Esophagus muscularis mucosa (tissue), 4 donors: ENCODE data around the gene PHC3. TPM values are rescaled to one million over a fixed set of nuclear protein-coding genes. Genes with fewer than 3 reads are reported as not detected.

Experiments used
- DNase-seq: peaks from one replicate; pipeline ENCODE4 v3.0.0-alpha.2; 2017; ENCODE audit errors: extremely low spot score
- H3K27ac ChIP-seq, 4 donors: fragments of 200-600 bp; sonication (generic); replicated peaks in 1 of 4; 1 replicate in 3 of 4; 2 replicates in 1 of 4; pipeline ENCODE4 v1.5.1; 2016 to 2019; ENCODE audit warnings: mild to moderate bottlenecking in 1 of 4
- H3K27me3 ChIP-seq, 4 donors: fragments of 200-600 bp; sonication (generic); one replicate each; pipeline versions ENCODE4 v1.5.1 to v1.6.0; 2016 to 2019
- H3K36me3 ChIP-seq, 4 donors: fragments of 200-600 bp; sonication (generic); one replicate each; pipeline ENCODE4 v1.5.1; 2016 to 2019
- H3K4me1 ChIP-seq, 4 donors: fragments of 200-600 bp; sonication (generic); one replicate each; pipeline ENCODE4 v1.5.1; 2016 to 2019
- H3K4me3 ChIP-seq, 4 donors: fragments of 200-600 bp; sonication (generic); 1 replicate in 2 of 4; 2 replicates in 2 of 4; pipeline ENCODE4 v1.5.1; 2016 to 2019; ENCODE audit warnings: mild to moderate bottlenecking in 4 of 4, moderate library complexity in 1 of 4
- H3K9me3 ChIP-seq, 4 donors: fragments of 200-600 bp; sonication (generic); 1 replicate in 3 of 4; 2 replicates in 1 of 4; pipeline ENCODE4 v1.5.1; 2016 to 2019
- CTCF ChIP-seq, 3 experiments: fragments of 200-600 bp in 2 of 3; fragments of 450-650 bp in 1 of 3; sonication (generic) in 2 of 3; IDR thresholded peaks; one replicate each; pipeline ENCODE4 v1.5.1; 2017 to 2019; ENCODE audit warnings: antibody characterized with exemption in 3 of 3, mild to moderate bottlenecking in 2 of 3, moderate library complexity in 1 of 3
- EP300 ChIP-seq: sonication (generic); formaldehyde crosslinking; IDR thresholded peaks from one replicate; pipeline ENCODE4 v1.6.1; 2017; ENCODE audit warnings: antibody characterized with exemption
- POLR2A ChIP-seq: fragments of 450-650 bp; IDR thresholded peaks from one replicate; pipeline ENCODE4 v1.6.1; 2017; ENCODE audit warnings: antibody characterized with exemption, moderate library complexity, mild to moderate bottlenecking, low read depth
- POLR2AphosphoS5 ChIP-seq, 2 donors: sonication (generic); formaldehyde crosslinking; IDR thresholded peaks; one replicate each; pipeline ENCODE4 v1.6.1; 2017; ENCODE audit warnings: antibody characterized with exemption in 2 of 2
- WGBS: methylation state at CpG from one replicate; pipeline ENCODE4 v1.1.5; 2018; 5-methylcytosine and 5-hydroxymethylcytosine counted together
- intact Hi-C: fragments of 100-400 bp; cut with DNase I; formaldehyde crosslinking; loops from one replicate; pipeline ENCODE4 v1.15.1; 2023
- small RNA-seq, 3 donors: library from RNA; depleted of rRNA; stranded (forward); fragments of <200 nt; gene quantifications; one replicate each; pipeline ENCODE3, GENCODE V24; 2016
- total RNA-seq, 4 donors: library from RNA; depleted of rRNA; stranded (reverse); fragments of >200 nt; gene quantifications; one replicate each; pipeline versions ENCODE4 v1.1.0 to v1.2.1, GENCODE V29; 2016

The PHC3 gene
- total RNA-seq, 4 donors from 2014 or later: 53.7 to 83.1 (median 70.8) TPM

- peaks cover 0 to 72% (median 19%) of the 10 kb centered on the region in 4 donors for H3K27me3 ChIP-seq
- TF ChIP-seq EP300 (no peak), POLR2A (no peak), POLR2AphosphoS5 (IDR thresholded peaks at IDR 0.05) (no peak), CTCF (IDR thresholded peaks at IDR 0.05) (no peak)
These were observed 141.1 kb downstream of the PHC3 start for GRCh38 chr3:170040418-170040817.

GRCh38 chr3:170038434-170039110 lies 143.0 kb downstream of the PHC3 start:
- H3K27me3 ChIP-seq: peaks cover 0 to 64% (median 19%) of the 10 kb centered on the region in 4 donors
- no peaks in the 10 kb centered on the region for H3K9me3 ChIP-seq
- TF ChIP-seq CTCF (IDR thresholded peaks at IDR 0.05) (no peak), POLR2A (no peak), EP300 (no peak), POLR2AphosphoS5 (IDR thresholded peaks at IDR 0.05) (no peak)
- H3K4me1 ChIP-seq: peaks cover 14 to 24% (median 18%) of the 10 kb centered on the region in 4 donors
- H3K4me3 ChIP-seq: peak overlapping the region; percentile 57 to 70 (median 62)
- no peak for DNase-seq
- H3K36me3 ChIP-seq: no peaks in the 10 kb centered on the region
- intact Hi-C loops: no loop called here
- H3K27ac ChIP-seq: no peak overlapping the region
- WGBS: 5% methylated on average over 36 of the region's 51 CpGs

More at GRCh38 chr3:170040418-170040817, 141.1 kb downstream of the PHC3 start:
- Histone ChIP-seq H3K9me3 (no peaks in the 10 kb centered on the region), H3K4me1 (peaks cover 14 to 24% (median 18%) of the 10 kb centered on the region in 4 donors), H3K27ac (no peak overlapping the region), H3K4me3 (no peak overlapping the region), H3K36me3 (no peaks in the 10 kb centered on the region)
- intact Hi-C loops: no loop called here
- no peak for DNase-seq
- 19% methylated on average over 8 of the region's 8 CpGs for WGBS

Small RNAs within 50 kb of the gene (small RNA-seq; reads per million reads assigned to genes)
- 0 reads per million in 3 donors for gene RNU4-38P
- gene RNU6-315P: 0 reads per million in 3 donors

Other genes starting within 250 kb of the PHC3 start
- gene SEC62, start 214.9 kb downstream of the PHC3 start, total RNA-seq: 10 to 100 TPM; 65.6 to 71.8 (median 69.3) TPM
- gene GPR160, start 143.7 kb downstream of the PHC3 start, total RNA-seq: 1 to 10 TPM; 1.2 to 2.9 (median 2.2) TPM
- gene PRKCI, start 40.7 kb upstream of the PHC3 start, total RNA-seq: 10 to 100 TPM; 35.7 to 90.9 (median 39.8) TPM
- gene SKIL, start 176.0 kb upstream of the PHC3 start, total RNA-seq: 10 to 100 TPM; 34.7 to 54.4 (median 39.5) TPM
- 1 to 10 TPM; 3.0 to 5.2 (median 3.6) TPM for gene CLDN11, start 237.1 kb upstream of the PHC3 start, total RNA-seq